ENCODE measurements around the gene FBXO34.
"Not testable (repeated sequence)": the region's sequence is repeated elsewhere in the genome, so short reads cannot be mapped to it uniquely, and the experiment has no call there.

Gene FBXO34

DNA sequence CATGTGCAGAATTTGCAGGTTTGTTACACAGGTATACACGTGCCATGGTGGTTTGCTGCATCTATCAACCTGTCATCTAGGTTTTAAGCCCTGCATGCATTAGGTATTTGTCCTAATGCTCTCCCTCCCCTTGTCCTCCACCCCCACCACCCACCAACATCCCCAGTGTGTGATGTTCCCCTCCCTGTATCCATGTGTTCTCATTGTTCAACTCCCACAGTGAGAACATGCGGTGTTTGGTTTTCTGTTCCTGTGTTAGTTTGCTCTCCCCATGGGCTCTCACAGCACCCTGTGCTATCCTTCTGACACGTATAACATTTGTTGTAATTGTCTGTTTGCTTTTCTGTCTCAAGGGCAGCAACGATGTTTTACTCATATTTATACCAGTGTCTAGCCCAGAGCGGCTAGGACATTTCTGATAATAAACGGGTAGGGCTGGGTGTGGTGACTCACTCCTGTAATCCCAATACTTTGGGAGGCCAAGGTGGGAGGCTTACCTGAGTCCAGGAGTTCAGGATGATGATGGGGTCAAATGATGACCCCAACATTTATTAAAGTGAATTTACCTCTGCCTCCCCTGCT lies 73.5 kb downstream of the FBXO34 start:
- in situ Hi-C loops (cut with HindIII; ENCODE audit: low sequenced_read_pairs) = not testable (repeated sequence)

DNA sequence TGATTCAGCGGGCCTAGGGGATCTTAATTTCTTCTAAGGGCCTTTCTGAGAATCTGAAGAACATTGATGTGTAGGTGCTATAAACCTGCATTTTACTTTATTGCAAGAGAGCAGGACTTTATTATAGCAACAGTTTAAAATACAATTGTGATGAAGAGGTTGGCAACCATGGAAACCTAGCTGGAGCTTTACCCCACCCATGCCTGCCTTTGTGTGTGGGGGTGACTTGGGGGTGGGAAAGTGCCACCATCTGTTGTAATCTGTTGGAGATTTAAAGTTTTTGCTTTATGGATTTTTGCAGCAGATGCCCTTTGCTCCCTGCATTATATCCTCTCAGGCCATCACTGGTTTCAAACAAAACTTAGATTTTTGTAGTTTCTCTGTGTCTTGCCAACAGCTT lies 75.8 kb downstream of the FBXO34 start:
- in situ Hi-C loops (cut with HindIII; ENCODE audit: low sequenced_read_pairs) = no loop called here

DNA sequence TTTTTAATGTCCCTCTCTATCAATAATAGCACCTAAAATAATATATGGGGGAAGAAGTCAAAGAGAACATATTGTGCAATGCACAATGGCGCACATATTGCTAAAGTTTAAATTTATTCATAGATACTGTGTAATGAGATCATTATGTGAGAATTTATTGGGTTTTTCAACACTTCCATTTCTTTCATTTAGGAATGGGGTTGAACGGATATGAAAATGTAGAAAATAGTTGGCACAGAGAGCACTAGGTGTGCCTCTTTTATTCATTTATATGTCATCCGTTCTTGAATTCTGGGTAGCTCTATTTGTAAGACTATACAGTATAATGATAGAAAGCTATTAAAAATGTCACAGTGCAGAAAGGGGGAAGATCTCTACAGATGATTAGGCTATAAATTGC lies 76.5 kb downstream of the FBXO34 start:
- in situ Hi-C loops (cut with HindIII; ENCODE audit: low sequenced_read_pairs) = no loop called here

DNA sequence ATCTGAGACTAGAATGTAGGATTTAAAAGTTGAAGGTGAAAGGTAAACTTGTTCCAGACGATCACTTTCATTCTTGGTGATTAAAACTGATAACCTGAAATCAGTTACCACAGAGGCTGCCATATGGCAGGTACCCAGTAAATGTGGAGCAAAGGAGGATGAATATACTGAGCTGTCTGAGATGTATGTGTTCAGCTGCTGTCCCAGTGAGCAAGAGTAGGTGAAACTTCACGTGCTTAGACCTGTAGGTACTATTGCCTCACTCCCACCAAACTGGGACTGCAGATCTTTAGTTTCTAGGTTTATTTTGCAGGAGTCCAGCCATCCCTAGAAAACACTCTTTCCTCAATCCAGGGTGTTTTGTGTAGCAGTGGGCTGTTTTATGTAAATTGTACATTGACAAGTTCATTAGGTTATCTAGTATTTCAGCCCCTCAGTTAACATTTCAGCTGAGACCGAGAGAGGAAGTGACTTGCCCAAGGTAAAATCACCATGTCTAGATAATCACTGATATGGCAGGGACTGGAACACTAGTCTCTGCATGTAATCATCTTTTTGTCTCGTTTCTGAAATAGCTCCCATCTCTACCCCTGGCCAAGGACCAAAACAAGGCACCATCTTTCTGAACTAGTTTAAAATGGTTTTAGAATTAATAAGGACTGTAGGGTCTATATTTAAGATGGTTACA lies 77.7 kb downstream of the FBXO34 start:
- in situ Hi-C loops (cut with HindIII; ENCODE audit: low sequenced_read_pairs) = no loop called here

DNA sequence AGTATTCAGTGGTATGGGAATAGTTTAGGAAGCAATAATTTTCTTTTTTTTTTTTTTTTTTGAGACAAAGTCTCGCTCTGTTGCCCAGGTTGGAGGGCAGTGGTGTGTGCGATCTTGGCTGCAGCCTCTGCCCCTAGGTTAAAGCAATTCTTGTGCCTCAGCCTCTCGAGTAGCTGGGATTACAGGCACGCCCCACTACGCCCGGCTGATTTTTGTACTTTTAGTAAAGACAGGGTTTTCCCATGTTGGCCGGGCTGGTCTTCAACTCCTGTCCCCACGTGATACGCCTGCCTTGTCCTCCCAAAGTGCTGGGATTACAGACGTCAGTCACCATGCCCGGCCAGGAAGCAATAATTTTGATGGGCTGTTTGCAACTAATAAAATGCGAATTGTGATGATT lies 78.3 kb downstream of the FBXO34 start:
- in situ Hi-C loops (cut with HindIII; ENCODE audit: low sequenced_read_pairs) = no loop called here

DNA sequence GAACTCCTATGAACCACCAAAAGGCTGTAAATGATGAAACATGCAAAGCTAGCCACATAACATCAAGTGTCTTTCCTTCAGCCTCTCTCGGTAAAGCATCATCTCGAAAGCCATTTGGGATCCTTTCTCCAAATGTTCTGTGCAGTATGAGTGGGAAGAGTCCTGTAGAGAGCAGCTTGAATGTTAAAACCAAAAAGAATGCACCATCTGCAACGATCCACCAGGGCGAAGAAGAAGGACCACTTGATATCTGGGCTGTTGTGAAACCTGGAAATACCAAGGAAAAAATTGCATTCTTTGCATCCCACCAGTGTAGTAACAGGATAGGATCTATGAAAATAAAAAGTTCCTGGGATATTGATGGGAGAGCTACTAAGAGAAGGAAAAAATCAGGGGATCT lies 79.2 kb downstream of the FBXO34 start:
- in situ Hi-C loops (cut with HindIII; ENCODE audit: low sequenced_read_pairs) = no loop called here

DNA sequence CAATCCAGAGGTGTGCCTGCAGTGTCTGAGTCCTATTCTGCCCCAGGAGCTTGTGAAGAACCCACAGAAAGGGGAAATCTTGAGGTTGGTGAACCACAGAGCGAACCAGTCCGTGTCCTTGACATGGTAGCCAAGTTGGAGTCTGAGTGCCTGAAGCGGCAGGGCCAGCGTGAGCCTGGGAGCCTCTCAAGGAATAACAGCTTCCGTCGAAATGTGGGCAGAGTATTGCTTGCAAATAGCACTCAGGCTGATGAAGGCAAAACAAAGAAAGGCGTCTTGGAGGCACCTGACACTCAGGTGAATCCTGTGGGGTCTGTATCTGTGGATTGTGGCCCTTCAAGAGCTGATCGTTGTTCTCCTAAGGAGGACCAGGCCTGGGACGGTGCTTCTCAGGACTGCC lies 79.9 kb downstream of the FBXO34 start:
- in situ Hi-C loops (cut with HindIII; ENCODE audit: low sequenced_read_pairs) = no loop called here

DNA sequence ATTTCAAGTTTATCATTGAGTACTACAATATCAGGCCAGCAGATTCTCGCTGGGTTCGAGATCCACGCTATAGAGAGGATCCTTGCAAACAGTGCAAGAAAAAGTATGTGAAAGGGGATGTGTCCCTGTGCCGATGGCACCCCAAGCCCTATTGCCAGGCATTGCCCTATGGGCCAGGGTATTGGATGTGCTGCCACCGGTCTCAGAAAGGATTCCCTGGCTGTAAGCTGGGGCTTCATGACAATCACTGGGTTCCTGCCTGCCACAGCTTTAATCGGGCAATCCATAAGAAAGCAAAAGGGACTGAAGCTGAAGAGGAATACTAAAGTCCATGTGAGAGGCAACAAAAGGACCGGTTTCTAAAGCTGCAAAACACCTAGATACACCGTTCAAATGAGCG lies 81.0 kb downstream of the FBXO34 start:
- in situ Hi-C loops (cut with HindIII; ENCODE audit: low sequenced_read_pairs) = no loop called here

DNA sequence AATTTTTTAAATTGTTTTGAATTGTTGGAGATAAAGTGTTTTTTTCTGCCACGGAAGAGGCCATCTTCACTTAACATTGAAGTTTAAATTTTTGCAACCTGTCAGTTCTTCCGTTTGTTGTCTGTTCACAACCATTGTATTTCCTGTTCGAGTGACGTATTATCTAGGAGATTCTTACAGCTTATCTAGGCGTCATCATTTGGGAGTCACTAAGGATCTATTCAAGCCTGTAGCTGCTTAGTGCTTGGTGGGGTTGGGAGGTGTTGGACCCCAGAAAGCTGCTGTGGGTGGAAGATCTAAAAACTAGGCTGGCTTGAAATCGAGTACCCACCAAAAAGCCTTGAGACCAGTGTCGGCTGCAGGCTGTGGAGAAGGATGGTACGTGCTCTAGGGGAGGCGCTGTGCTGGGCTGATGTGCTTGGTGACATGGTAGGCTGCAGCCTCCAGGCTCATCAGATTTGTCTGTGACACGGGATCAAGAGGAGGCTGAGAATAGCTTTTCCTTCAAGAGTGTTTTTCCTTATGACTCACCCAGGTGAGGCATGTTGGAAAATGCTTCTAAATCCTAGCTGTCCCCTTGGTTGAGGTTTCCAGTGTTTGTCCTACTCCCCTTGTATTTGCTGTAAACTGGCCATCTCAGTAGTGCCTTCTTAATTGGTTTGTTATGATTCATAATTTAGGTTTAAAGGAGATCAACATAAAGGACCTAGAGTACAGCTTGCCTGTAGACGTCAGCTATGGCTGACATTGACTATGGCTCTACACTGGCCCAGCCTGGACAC lies 82.7 kb downstream of the FBXO34 start:
- in situ Hi-C loops (cut with HindIII; ENCODE audit: low sequenced_read_pairs) = no loop called here

DNA sequence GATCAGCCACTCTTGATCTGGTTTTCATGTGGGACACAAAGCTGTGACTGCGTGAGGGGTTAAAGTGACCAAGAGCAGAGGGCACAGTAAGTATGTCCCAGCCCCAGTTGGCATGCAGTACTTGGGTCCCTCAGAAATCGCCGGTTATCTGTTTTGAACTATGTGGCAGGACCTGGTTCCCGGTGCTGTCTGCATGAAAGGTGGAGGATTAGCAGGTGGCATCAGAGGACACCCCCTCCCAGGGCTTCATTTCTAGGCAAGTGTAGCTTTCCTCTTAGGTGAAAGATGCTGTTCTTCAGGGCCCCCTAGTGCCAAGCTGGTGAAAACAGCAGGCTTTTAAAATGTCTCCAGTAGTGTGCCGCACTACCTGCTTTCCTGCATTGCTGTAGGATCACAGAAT lies 83.3 kb downstream of the FBXO34 start:
- in situ Hi-C loops (cut with HindIII; ENCODE audit: low sequenced_read_pairs) = no loop called here

DNA sequence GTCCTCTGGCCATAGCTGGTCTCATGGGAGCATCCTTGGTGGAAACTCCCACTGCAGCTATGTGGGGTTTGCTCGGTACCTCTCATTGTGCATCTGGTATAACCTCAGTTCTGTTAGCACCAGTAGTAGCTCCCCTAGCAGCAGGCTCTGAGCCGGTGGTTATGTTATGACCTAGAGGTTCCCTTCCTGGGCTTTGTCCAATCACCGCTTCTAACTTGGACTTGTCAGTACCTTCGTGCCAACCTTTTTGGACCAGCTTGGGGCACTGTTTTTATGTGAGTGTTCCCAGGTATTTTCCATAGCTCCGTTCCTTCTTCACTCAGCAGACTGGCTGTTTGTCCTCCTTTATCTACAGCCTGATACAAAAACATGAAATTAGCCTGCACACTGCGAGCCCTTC lies 84.7 kb downstream of the FBXO34 start:
- in situ Hi-C loops (cut with HindIII; ENCODE audit: low sequenced_read_pairs) = no loop called here

DNA sequence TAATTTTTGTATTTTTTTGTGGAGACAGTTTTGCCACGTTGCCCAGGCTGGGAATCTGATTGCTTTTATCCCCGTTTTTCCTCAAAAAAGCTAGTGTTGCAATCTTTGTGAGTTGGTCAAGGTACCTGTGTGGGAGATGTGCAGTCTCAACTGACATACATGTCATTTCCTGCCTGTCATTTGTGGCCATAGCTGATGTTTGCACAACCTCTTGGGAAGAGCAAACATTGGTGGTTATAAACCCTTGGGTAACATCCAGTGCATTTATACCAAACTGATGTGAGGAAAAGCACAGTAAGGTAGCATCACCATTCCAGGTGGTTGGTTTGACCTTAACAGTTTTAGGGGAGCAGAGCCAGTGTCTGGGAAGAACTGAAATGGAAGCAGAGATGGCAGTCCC lies 85.7 kb downstream of the FBXO34 start:
- in situ Hi-C loops (cut with HindIII; ENCODE audit: low sequenced_read_pairs) = no loop called here

DNA sequence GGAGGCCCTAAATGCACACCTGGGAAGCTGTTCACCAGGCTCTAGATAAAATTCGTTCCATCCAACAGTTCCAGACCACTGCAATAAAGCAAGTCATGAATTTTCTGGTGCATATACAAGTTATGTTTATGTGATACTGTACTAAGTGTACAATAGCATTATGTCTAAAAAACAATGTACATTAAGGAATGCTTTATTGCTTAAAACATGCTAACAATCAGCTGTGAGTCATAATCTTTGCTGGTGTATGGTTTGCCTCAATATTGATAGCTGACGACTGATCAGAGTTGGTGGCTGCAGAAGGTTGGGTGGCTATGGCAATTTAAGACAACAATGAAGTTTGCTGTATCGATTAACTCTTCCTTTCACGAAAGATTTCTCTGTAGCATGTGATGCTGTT lies 88.1 kb downstream of the FBXO34 start:
- in situ Hi-C loops (cut with HindIII; ENCODE audit: low sequenced_read_pairs) = no loop called here

DNA sequence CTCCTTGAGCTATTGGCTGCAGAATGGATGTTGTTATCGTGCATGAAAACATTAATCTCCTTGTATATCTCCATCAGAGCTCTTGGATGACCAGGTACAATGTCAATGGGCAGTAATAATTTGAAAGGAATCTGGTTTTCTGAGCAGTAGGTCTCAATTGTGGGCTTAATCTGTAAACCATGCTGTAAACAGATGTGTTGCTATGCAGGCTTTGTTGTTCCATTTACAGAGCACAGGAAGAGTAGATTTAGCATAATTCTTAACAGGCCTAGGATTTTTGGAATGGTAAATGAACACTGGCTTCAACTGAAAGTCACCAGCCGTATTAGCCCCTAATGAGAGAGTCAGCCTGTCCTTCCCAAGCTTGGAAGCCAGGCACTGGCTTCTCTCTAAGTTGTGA lies 90.0 kb downstream of the FBXO34 start:
- in situ Hi-C loops (cut with HindIII; ENCODE audit: low sequenced_read_pairs) = no loop called here

DNA sequence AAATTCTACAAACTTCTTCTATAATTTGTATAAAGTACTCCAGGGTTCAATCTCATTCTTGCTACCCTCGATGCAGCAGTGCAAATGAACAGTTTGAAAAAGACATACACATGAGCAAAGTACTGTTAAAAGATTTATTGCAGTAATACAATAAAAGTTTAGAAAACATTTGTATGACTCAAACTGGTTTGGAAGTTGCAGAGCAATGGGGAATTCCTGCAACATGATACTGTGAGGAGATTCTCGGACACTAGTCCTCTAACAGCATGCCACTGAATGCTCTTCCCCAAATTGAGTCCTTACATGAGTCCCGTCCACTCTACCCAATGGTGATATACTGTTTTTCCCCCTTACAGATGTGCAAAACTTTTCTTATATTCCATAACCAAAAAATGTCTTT lies 95.0 kb downstream of the FBXO34 start:
- in situ Hi-C loops (cut with HindIII; ENCODE audit: low sequenced_read_pairs) = no loop called here

DNA sequence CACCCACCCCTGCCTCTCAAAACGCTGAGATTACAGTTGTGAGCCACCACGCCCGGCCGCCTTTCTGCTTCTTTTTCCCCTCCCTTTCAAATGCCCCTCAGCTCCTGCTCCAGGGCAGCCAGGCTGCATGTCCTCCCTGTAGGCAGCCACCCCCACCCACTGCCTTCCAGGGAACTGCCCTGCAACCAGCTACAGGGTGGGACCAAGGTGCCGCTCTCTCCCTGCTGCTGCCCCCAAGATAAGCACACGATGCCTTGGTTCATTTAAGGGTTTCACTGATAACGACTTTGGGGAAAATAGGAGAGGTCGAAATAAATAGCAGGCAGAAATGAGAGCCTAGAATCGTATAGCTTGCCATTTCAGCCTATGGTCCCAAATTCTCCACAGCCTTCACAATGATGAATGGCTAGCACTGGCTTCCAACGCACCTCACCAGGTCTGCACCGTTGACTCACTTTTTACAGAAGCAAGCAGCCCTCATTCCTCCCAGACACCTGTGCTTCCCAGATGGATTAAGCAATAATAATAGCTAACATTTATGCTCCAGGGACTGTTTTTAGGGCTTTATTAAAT lies 99.7 kb downstream of the FBXO34 start:
- in situ Hi-C loops (cut with HindIII; ENCODE audit: low sequenced_read_pairs) = no loop called here

DNA sequence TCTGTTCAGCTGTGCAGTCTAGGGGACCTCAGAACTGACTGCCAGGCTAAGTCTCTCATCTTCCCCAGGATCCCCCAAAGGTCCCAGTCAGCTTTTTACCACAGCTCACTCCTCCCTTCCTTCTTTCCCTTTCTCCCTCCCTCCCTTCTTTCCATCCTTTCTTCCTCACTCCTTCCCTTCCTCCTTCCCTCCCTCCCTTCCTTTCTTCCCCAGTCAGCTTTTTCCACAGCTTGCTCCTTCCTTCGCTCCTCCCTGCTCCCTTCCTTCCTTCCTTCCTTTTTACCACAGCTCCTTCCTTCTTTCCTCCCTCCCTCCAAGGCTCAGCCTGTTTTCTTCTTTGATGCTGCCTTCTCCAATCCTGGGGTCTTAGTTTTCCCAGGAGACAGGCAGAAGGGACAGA lies 101.2 kb downstream of the FBXO34 start:
- in situ Hi-C loops (cut with HindIII; ENCODE audit: low sequenced_read_pairs) = no loop called here

DNA sequence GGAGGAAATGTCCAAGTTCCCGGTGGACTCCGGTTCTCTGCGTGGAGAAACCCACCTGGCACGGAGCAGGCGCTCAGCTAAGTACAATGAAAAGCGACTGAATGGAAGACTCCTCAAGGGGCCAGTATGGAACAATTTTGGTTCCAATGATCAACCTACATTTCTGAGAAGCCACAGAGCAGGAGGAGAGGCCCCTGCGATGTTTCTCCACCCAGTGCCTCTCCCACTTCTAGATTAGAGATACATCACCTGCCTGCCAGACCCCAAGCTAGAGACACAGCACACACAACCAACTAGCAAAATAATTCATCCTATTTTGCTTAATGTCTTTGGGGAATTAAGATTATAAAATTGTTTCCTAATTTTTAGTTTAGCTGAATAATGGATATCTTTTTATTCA lies 101.6 kb downstream of the FBXO34 start:
- in situ Hi-C loops (cut with HindIII; ENCODE audit: low sequenced_read_pairs) = no loop called here

DNA sequence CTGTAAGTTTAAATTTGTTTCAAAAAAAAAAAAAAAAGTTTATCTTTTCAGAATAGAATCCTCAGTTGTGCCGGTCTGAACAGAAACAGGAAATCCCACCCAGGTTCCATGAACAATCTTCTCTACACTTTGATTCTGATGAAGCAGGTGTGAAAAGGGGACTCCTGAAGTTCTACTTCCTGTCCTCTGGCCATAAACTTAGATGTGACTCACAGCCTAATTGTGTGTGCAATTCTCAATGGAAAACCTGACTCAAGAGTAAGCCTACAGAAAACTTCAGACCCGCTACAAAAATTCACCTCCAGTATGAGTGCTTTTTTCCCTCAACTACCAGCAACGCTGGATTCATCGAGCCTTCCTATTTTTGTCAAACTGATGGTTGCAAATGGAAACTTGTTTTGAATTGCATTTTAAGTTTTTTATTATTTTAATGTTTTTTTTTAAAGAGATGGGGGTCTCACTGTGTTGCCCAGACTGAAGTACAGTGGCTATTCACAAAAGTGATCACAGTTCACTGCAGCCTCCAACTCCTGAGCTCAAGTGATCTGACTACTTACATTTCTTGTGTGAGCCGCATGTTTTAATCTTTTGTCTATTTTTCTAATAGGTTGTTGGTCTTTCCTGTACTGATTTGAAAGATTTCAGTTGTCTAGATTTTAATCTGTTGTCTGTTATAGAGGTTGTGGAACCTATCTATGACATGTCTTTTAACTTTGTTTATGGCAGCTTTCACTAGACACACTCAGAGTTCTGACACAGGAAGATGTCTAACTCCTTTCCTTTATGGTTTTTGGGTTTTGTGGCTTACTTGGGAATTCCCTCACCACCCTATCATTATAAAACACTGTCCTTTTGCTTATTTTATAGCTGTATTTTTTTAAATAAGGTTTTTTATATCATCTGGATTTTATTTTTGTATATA lies 102.8 kb downstream of the FBXO34 start:
- in situ Hi-C loops (cut with HindIII; ENCODE audit: low sequenced_read_pairs) = no loop called here

DNA sequence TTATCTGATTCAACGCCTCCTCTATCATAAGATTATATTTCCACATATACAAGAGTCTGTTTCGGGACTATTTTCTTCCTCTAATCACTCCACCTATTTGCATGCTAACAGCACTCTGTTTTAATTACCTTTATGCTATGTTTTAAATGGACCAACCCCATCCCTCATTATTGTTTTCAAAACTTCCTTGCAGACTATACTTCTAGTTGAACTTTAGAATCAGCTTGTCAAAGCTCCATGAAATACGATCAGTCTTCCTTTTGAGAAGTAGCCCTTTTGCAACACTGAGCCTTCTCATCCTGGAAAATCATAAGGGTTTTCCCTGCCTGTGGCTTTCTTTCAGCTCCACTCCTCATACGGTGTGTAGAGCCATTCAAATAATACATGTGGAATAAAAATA lies 103.5 kb downstream of the FBXO34 start:
- in situ Hi-C loops (cut with HindIII; ENCODE audit: low sequenced_read_pairs) = no loop called here

DNA sequence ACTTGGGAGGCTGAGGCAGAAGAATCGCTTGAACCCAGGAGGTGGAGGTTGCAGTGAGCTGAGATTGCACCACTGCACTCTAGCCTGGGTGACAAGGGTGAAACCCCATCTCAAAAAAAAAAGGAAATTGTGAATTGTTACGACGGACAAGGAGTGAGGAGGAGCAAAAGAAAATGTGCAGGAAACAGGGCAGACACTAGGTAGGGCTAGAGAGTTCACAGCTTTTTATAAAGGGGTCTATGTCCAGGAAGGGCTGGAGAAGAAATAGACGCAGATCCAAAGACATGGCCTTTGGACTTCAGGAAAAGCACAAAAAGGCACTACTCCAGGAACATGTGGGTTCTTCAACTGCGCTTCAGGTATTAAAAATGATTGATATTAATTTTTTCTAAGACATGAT lies 106.0 kb downstream of the FBXO34 start:
- in situ Hi-C loops (cut with HindIII; ENCODE audit: low sequenced_read_pairs) = no loop called here
